NOMO-1 (cell line): ENCODE results near the gene SLC16A9.

Experiments used
- DNase-seq, 2 experiments: peaks; one replicate each; lab custom pipeline; 2025; ENCODE audit not compliant: unreplicated experiment in 2 of 2; lab: John Stamatoyannopoulos, UW

The SLC16A9 gene

DNA sequence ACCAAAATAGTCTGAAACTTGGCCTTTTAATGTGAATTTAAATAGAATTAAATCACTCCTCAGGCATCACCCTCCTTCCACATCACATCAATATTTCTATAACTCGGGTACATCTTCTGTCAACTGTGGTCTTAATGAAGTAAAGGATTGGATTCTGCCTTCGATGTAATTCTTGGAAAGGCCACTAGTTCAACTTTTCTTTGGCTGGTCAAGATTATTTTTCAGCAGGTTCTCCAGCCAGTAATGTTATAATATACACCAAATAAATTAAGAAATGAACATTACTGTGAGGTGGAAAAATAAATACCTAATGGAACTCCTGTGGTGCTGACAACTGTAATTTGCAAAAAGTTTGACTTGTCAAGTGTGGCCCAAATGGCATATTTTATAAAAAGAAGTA is 9.7 kb upstream of the SLC16A9 start:
- no peak for DNase-seq

DNA sequence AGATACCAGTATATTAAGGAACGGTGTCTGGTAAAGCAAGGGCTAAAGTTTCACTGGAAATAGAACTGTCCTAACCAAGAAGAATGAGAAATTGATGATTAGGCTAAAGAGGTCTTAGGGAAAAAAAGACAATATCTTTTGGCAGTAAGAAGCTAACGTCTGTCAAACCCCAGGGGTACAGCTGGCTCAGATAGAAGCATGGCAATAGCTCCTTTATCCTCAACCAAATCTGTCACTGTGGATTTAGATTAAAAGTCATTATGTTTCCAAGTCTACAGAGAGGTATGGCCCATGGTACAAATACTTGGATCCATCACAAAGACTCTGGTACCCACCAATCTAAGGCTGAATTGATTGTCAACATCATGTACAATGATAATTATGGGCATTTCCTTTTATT is 8.6 kb upstream of the SLC16A9 start:
- DNase-seq, result no peak

DNA sequence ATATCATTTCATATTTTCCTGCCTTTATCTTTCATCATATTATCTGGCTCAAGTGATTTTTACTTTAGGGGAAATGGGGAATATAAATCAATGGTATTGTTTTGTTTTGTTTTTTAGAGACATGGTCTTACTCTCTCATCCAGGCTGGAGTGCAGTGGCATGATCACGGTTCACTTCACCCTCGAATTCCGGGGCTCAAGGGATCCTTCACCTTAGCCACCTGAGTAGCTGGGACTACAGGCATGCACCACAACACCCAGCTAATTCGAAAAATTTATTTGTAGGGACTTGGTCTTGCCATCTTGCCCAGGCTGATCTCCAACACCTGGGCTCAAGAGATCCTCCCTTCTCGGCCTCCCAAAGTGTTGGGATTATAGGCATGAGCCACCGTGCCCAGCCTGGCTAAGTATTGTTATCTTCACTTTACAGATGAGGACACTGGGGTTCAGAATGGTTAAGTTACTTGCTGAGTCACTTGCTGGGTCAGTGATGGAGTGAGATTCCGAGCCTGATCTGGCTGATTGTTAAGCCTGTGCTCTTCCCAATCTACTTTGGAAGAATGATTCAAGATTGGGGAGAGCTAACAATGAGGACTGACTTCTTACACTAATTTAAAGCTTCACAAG is 3.7 kb upstream of the SLC16A9 start:
- DNase-seq, result no peak

DNA sequence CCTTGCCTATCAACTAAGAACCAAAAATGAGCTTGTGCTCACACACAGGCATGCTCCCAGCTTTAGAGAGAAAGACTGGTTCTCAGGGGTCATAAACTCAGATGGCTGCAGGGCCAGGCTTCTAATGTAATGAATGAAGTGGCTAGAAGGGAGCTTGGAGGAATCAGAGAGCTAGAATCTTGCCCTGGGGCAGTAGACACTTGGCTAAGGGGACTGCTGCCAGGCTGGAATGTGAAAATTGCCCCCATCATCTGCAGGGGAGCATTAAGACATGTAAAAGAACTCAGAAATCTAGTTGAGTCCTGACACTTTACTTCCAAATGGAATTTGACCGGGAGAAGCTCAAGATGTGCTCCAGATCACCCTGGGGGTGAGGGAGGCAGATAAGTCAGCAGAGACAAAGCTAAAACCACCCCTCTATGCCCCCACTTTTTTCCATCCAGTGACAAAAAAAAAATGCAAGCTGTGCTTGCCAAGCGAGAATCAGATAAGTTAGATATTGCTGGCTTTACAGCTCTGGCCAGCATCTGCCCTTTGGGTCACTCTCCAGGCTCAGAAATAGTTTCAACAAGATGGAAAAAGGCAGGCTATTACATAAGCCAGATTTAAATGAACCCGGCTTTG is 2.3 kb upstream of the SLC16A9 start:
- no peak for DNase-seq

DNA sequence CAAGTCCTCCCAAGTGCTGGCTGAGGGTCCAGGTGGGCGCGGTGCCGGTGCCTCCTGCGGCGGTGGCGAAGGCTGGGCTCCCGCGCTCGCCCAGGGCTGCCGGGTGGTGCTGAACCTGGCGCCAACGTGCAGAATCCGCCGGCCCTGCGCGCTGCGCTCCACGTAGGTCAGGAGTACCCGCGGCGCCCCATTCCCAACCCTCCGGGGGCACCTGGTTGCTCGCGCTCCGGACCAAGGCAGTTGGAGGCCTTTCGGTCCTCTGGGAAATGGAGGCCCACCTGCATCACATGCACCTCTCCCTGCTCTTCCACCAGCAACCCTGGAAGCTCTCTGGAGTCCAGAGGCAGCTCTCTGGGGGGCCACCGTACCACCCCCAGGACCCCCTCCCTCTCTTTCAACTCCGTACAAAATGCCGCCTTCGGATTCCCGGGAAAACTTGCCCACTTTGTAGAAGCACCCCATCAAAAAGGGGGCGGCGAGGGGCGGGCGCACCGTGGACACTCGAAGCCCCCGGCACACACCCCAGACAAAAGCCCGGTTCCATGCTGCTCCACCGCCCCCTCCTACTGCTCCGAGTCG is 745 bp downstream of the SLC16A9 start:
- no peak for DNase-seq

DNA sequence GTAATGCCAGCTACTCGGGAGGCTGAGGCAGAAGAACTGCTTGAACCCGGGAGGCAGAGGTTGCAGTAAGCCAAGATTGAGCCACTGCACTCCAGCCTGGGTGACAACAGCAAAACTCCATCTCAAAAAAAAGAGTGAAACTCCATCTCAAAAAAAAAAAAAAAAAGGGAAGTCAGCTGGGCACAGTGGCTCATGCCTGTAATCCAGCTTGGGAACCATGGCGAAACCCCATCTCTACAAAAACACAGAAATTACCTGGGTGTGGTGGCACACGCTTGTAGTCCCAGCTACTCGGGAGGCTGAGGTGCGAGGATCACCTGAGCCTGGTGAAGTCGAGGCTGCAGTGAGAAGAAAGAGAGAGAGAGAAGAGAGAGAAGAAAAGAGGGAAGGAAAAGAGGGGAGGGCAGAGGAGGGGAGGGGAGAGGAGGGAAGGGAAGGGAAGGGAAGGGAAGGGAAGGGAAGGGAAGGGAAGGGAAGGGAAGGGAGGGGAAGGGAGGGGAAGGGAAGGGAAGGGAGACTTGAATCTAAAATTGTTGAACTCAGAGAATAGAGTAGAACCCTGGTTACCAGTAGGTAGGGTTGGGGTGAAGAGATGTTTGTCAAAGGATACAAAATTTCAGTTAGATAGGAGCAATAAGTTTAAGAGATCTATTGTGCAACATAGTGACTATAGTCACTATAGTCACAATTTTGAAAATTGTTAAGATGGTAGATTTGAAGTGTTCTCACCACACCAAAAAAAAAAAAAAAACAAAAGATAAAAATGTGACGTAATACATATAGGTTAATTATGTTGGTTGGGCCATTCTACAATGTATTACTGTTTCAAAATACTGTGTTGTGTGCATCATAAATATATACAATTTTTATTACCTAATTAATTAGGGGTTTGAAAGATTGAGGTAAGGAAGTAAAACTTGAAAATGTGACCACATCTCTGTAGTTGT is 2.5 kb downstream of the SLC16A9 start:
- DNase-seq, result no peak

DNA sequence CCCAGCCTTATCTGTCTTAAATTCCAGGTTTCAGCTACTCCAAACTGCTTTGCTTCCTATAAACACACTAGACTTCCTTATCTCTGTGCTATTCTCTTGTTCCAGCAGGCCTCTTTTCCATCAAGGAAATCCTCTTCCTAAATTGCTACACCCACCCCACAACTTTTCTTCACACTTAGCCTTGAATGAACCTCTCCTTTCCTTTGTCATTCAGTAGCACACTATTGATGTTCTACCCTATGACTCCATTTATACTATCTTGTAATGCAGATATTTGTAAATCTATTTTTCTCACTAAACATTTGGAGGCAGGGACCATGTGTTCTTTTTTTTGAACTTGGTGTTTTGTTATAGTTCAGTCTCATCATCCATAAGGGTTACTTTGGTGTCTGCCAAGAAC is 3.7 kb downstream of the SLC16A9 start:
- DNase-seq, result no peak

DNA sequence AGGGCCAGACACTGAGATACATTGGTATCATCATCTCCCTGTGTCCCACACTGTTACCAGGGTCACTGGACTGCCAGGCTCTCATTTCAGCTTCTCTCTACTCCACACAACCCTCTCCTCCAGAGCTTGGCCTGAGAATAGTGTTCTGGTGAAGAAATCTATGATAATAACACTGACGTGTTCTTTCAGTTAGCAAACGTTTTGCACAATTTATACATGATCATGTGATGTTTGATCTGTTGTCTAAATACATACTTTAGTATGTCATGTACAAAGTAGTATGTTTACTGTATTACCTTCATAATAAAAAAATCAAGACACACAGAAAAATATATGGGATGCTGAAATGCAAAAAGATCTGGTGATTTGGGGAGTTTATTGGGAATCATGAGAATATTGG is 5.0 kb downstream of the SLC16A9 start:
- DNase-seq, result no peak

DNA sequence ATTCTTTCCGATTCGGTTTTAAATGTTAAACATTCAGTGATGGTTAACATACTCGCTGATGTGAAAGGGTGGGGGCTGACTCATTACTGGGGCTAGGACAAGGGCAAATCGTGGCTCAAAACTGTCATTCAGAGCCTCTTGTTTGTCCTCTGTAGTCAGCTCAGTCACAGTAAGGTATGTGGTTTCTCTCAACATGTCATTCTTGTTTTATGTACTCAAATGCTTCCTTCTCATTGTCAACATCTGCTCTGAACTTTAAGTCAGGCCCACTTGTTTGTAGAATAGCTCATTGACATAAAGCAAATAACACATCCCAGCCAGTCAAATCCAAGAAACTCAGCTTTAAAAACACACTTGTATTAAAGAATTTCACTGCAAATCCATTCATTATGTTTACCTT is 7.3 kb downstream of the SLC16A9 start:
- no peak for DNase-seq

DNA sequence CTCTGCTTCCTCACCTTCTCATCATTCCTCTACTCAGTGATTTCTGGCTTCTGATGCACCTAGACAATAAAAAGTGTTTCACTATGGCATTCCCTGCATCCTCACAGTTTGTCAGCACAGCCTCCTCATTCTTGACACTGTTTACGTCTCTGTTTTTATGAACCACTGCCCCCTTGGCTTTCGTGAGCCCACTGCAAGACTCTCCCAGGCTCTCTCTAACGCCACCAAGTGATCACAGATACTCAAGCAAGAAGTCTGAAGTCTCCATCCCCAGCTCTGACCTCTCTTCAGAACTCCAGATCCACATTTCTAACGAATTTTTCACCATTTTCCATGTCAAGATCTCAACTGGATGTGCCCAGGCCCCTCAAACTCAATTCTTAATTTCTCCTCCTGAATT is 8.9 kb downstream of the SLC16A9 start:
- DNase-seq, result no peak

DNA sequence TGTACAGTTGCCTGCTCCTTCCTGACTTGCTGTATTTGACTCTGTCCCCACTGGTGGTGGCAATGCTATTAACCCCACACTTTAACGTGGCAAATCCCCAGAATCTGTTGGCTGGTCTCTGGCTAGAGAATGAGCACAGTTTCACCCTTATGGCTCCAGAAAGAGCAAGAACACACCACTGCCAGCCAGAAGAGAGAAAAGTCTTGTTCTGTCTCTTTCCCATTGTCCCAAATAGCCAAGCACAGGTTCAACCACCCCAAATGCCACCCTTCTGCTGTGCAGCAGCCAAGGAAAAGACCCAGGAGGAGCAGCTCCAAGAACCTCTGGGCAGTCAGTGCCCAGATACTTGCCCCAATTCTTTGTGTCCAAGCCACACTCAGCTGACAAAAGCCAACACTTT is 11.3 kb downstream of the SLC16A9 start:
- no peak for DNase-seq

DNA sequence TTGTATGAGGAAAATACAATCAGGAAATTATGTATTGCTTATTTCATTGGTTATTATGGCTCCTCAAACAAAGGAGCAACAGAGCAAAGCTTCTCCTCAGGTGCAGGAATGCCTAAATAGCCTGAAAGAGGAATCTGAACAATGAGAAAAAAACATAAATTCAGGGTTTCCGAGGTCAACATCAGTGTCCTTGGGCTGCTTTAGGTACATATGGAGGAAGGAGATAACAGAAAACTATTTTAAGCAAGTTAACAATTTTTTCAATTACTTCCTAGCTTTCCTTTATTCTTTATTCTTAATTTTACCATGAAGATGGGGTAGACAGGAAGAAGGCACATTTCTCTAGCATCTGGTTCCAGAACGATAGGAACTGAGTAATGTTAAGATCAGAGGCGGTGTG is 14.0 kb downstream of the SLC16A9 start:
- no peak for DNase-seq

DNA sequence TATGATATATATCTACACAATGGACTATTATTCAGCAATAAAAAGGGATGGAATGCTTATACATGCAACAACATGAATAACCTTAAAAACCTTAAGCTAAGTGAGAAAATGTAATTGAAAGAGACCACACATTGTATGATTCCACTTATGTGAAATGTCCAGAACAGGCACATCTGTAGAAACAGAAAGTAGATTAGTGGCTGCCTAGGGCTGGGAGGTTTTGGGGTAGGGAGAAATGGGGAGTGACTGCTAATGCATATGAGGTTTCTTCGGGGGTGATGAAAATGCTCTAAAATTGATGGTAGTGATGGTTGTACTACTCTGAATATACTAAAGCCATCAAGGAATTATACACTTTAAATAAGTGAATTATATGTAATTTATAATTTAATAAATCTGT is 14.7 kb downstream of the SLC16A9 start:
- DNase-seq, result no peak

DNA sequence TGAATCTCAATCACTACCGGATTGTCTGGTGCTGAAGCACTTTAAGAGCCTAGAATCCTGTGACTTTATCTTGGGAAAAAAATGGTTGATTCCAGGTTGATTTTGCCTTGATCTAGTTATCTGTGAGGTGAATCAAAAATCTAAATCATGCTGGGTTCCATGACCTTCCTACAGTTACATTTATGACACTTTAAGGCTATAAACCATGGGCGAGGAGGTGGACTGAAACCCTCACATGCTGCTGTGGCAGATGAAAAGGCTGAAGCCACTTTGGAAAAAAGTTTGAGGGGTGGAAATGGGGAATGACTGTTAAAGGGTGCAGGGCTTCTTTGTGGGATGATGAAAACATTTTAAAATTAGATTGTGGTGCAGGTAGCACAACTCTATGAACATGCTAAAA is 17.5 kb downstream of the SLC16A9 start:
- no peak for DNase-seq

DNA sequence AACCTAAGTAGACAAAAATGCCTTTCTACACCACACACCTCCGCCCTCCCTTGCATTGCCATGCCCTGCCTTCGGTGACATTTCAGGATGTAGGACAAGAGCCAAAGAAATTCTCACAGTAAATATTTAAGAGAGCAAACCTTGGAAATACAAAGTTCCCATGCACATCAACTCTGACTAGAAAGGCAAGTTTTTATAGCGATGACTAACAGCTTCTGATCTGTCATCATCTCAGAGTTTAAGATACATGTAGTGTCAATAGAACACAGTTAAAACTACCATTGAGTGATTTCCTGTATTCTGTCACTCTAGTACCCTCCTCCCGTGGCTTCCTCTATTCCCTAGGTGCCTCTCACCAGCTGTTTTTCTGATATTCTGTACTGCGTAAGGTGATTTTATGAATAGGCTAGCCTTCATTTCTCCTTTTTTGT is 20.7 kb downstream of the SLC16A9 start:
- peak in 1 of 2 experiments; percentile 49 for DNase-seq

DNA sequence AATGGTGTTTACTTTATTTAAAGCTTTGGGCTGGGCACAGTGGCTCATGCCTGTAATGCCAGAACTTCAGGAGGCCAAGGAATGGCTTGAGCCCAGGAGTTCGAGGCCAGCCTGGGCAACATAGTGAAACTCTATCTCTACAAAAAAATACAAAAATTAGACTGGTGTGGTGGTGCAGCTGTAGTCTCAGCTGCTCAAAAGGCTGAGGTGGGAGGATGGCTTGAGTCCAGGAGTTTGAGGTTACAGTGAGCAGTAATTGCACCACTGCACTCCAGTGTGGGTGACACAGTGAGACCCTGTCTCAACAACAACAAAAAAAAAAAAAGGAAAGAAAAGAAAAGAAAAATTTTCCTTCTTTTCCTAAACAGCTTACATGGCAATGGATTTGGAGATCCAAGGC is 22.0 kb downstream of the SLC16A9 start:
- no peak for DNase-seq

DNA sequence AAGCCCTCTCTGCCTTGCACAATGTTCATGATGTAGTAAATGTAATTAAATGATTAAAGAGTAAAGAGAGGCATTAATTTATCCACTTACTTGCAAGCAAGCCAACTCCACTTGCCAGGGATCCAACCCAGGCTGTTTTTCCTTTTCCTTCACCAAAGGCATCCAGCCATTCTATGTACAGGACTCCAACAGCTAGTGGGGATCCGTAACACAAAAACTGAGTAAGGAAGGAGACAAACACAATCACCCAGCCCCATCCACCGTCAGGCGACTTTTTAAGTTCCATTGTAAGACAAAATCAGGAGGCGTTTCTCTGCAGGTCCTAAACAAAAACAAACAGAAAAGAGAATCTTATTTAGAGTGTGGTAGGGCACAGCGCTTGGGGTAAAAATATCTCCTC is 25.6 kb downstream of the SLC16A9 start:
- no peak for DNase-seq

DNA sequence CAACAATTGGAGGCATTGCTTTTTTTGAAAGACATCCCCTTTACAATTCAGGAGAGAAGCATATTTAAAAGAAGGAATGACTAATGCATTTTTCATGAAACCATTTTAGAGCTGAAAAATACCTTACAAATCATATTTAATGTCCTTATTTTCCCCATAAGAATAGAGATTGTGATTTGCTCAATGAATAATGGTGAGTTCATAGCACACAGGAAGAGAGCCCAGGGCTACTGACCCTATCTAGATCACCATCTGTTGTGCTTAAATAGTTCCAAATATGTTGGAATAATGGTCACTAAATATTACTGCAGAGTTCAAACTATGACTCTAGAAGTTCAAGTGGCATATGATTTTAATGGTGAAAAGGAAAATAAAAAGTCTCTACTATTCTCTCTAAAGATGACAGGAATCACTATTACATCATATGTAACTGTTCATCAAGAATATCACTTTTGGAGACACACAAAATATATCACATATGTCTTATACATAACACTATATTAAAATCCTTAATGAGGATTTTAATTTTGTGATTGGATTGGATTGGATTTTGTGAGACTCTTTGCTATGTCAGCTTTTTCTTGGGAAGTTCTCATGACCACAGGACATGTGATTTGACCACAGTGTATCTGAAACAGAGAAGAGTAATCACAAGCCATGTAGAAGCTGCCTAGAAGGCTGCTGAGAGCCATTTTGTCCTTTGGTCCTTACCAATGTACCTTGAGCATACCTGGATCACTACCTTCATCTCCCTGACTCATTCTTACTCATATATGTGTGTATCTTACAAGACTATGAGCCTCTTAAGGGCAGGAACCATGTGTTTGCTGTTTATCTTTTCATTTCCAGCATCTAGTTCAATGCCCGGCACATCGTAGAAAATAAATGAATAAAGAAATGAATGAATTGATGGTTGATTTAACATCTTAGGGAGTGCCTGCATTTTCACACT is 26.4 kb downstream of the SLC16A9 start:
- DNase-seq, result no peak

DNA sequence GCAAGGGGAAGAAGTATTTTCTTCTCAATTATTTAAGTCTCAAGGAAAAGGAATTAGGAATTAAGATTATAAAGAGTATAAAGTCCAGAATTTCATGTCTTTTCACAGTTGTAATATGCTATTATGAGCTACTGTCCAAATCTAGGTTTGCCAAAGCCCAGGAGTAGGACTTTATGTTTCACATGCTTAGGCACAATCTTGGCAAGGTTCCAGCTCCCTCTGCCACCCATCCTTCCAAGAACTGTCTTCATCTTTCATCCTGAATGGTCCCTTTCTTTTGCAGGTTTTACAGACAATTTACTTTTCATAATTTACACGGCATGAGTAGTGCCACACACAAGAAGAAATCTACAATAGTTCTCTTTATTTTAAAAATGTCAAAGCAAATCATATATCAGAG is 29.5 kb downstream of the SLC16A9 start:
- no peak for DNase-seq

DNA sequence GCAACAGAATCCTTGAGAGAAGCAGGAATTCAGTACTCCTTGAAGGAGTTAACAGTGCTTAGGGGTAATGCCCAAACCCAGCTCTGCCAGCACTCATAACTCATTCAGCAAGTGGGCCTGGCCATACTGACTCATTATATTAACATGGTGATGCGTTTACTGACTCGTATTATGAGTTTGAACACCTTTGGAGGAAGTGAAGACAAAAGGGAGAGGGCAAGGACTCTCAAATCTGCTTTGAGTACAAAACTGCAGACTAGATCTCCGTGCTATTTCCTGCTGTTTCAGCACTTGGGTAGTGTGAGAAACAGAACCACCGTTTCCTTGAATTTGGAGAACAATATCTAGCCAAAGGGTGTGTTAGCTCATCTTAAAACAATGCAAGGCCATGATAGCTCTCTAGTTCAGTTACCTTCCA is 30.8 kb downstream of the SLC16A9 start:
- no peak for DNase-seq
